ENCODE measurements around the gene NEO1. TPM values are rescaled to one million over a fixed set of nuclear protein-coding genes. Genes with fewer than 3 reads are reported as not detected.
A peak's percentile ranks its signal among the peaks of the same experiment; 100 is the strongest.

NEO1 gene
- total and polyA plus RNA-seq, 2 experiments from 2014 or later = 4.5 to 13.6 TPM

GRCh38 chr15:73050561-73051295 lies 1.5 kb upstream of the NEO1 start:
- in situ Hi-C loops (cut with MboI) = no loop called here
- Histone ChIP-seq H4K20me1 (ENCODE audit: insufficient read depth) (no peaks in the 10 kb centered on the region), H3K4me2 (ENCODE audit: unreplicated experiment) (peak overlapping the region; percentile 91), H3K9ac (no peak overlapping the region; the same call in 1 of the 2 replicates), H3F3A (ENCODE audit: insufficient read depth) (peaks cover 12% of the 10 kb centered on the region), H3K4me1 (ENCODE audit: insufficient read depth) (no peaks in the 10 kb centered on the region; the same call in 1 of the 2 replicates), H3K79me2 (ENCODE audit: insufficient read depth) (no peaks in the 10 kb centered on the region), H3K4me3 (peak overlapping the region; percentile 99), H3K27ac (no peak overlapping the region), H2AFZ (peak overlapping the region; percentile 98), H3K27me3 (replicated peaks; ENCODE audit: insufficient read depth) (peaks cover 11% of the 10 kb centered on the region; the same call in 1 of the 2 replicates), H3K36me3 (ENCODE audit: low read depth) (no peaks in the 10 kb centered on the region), H3K9me2 (ENCODE audit: insufficient read depth) (no peaks in the 10 kb centered on the region), H3K9me3 (ENCODE audit: low read depth) (no peaks in the 10 kb centered on the region)
- TF ChIP-seq EZH2phosphoT487 (IDR thresholded peaks at IDR 0.05; ENCODE audit: insufficient read depth, low read depth) = no peak
- peak; percentile 36 for TF ChIP-seq EZH2 (IDR thresholded peaks at IDR 0.05; ENCODE audit: insufficient read depth, poor library complexity, severe bottlenecking)
- 20 to 23% methylated on average over 10 of the region's 10 CpGs for WGBS, 2 experiments (ENCODE audit: low coverage in 1 of 2, low lambda C conversion rate in 2 of 2, missing lambda C conversion rate in 2 of 2)
- no peak for DNase-seq

DNA sequence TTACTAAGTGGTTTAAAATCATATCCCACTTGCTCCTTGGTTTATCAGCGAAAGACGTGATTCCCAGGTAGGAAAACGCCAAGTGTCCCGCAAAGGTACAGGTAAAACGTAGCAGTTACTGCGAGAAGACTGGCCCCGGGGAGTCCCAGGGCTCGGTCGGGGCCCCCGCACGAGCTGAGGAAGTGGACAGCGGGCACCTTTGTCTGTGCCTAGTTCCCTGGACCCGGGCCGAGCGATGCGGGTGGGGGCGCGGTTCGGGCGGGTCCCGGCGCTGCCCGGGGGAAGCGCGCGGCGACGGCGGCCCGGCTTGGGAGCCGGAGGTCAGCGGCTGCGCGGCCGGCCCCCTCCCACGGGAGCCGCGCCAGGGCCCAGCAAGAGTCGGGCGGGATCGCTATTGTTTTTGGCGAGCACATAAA lies 864 bp upstream of the NEO1 start:
- peak overlapping the region; percentile 99 for H3K4me3 ChIP-seq
- no peaks in the 10 kb centered on the region for H3K9me3 ChIP-seq (ENCODE audit: low read depth)
- H2AFZ ChIP-seq = peak overlapping the region; percentile 98
- no peak overlapping the region for H3K27ac ChIP-seq
- DNase-seq = no peak
- no peaks in the 10 kb centered on the region for H3K36me3 ChIP-seq (ENCODE audit: low read depth)
- peak overlapping the region; percentile 77 for H3K9ac ChIP-seq
- H3K4me2 ChIP-seq (ENCODE audit: unreplicated experiment) = peak overlapping the region; percentile 91
- in situ Hi-C loops (cut with MboI) = no loop called here
- H3K79me2 ChIP-seq (ENCODE audit: insufficient read depth) = no peaks in the 10 kb centered on the region
- WGBS, 2 experiments (ENCODE audit: low coverage in 1 of 2, low lambda C conversion rate in 2 of 2, missing lambda C conversion rate in 2 of 2) = 1 to 3% methylated on average over 31 to 42 of the region's 42 CpGs
- no peaks in the 10 kb centered on the region for H4K20me1 ChIP-seq (ENCODE audit: insufficient read depth)
- peaks cover 11% of the 10 kb centered on the region; the same call in 1 of the 2 replicates for H3K27me3 ChIP-seq (replicated peaks; ENCODE audit: insufficient read depth)
- H3K4me1 ChIP-seq (ENCODE audit: insufficient read depth) = no peaks in the 10 kb centered on the region; the same call in 1 of the 2 replicates
- H3K9me2 ChIP-seq (ENCODE audit: insufficient read depth) = no peaks in the 10 kb centered on the region
- H3F3A ChIP-seq (ENCODE audit: insufficient read depth) = peaks cover 12% of the 10 kb centered on the region
- TF ChIP-seq EZH2phosphoT487 (IDR thresholded peaks at IDR 0.05; ENCODE audit: insufficient read depth, low read depth) = no peak
- no peak for TF ChIP-seq EZH2 (IDR thresholded peaks at IDR 0.05; ENCODE audit: insufficient read depth, poor library complexity, severe bottlenecking)

GRCh38 chr15:73052653-73053397 lies 562 bp downstream of the NEO1 start:
- WGBS, 2 experiments (ENCODE audit: low coverage in 1 of 2, low lambda C conversion rate in 2 of 2, missing lambda C conversion rate in 2 of 2) = 2 to 3% methylated on average over 24 to 61 of the region's 61 CpGs
- Histone ChIP-seq H3K79me2 (ENCODE audit: insufficient read depth) (0 out of 2 replicates have a peak, but pooled peaks cover 8% of the 10 kb centered on the region), H3K36me3 (ENCODE audit: low read depth) (no peaks in the 10 kb centered on the region), H2AFZ (peak overlapping the region; percentile 88), H3K4me3 (peak overlapping the region; percentile 92), H3K9ac (peak overlapping the region; percentile 72), H3K27me3 (replicated peaks; ENCODE audit: insufficient read depth) (peaks cover 11% of the 10 kb centered on the region; the same call in 1 of the 2 replicates), H3K9me3 (ENCODE audit: low read depth) (no peaks in the 10 kb centered on the region), H3K4me1 (ENCODE audit: insufficient read depth) (no peaks in the 10 kb centered on the region; the same call in 1 of the 2 replicates), H3K9me2 (ENCODE audit: insufficient read depth) (no peaks in the 10 kb centered on the region), H3K4me2 (ENCODE audit: unreplicated experiment) (peak overlapping the region; percentile 86), H3F3A (ENCODE audit: insufficient read depth) (peaks cover 12% of the 10 kb centered on the region), H4K20me1 (ENCODE audit: insufficient read depth) (no peaks in the 10 kb centered on the region), H3K27ac (no peak overlapping the region)
- peak; percentile 65 for DNase-seq
- TF ChIP-seq EZH2 (IDR thresholded peaks at IDR 0.05; ENCODE audit: insufficient read depth, poor library complexity, severe bottlenecking) = no peak
- no peak for TF ChIP-seq EZH2phosphoT487 (IDR thresholded peaks at IDR 0.05; ENCODE audit: insufficient read depth, low read depth)
- in situ Hi-C loops (cut with MboI) = no loop called here

DNA sequence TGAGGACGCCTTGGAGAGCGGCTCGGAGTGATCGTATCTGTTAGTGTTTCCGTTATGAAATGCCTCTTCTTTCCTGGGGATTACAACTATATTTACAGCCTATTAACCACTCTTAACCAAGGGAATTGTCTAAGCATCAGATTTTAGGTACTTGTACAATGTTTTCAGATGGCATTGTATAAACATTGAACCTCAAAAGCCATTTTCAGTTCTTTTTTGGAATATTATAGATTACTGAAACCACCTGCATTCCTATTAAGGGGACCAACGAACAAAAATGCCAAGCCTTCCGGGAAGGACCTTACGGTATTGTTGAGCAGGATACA lies 1.1 kb downstream of the NEO1 start:
- H3K9me3 ChIP-seq (ENCODE audit: low read depth) = no peaks in the 10 kb centered on the region
- peaks cover 11% of the 10 kb centered on the region; the same call in 1 of the 2 replicates for H3K27me3 ChIP-seq (replicated peaks; ENCODE audit: insufficient read depth)
- H3K9me2 ChIP-seq (ENCODE audit: insufficient read depth) = no peaks in the 10 kb centered on the region
- TF ChIP-seq EZH2phosphoT487 (IDR thresholded peaks at IDR 0.05; ENCODE audit: insufficient read depth, low read depth) (no peak), EZH2 (IDR thresholded peaks at IDR 0.05; ENCODE audit: insufficient read depth, poor library complexity, severe bottlenecking) (no peak)
- no peaks in the 10 kb centered on the region for H3K36me3 ChIP-seq (ENCODE audit: low read depth)
- in situ Hi-C loops (cut with MboI) = no loop called here
- peak overlapping the region; percentile 88 for H2AFZ ChIP-seq
- no peak for DNase-seq
- no peaks in the 10 kb centered on the region for H4K20me1 ChIP-seq (ENCODE audit: insufficient read depth)
- WGBS, 2 experiments (ENCODE audit: low coverage in 1 of 2, low lambda C conversion rate in 2 of 2, missing lambda C conversion rate in 2 of 2) = 3 to 5% methylated on average over 8 of the region's 8 CpGs
- no peak overlapping the region for H3K27ac ChIP-seq
- H3K4me3 ChIP-seq = peak overlapping the region; percentile 92
- H3K4me2 ChIP-seq (ENCODE audit: unreplicated experiment) = peak overlapping the region; percentile 86
- H3F3A ChIP-seq (ENCODE audit: insufficient read depth) = peaks cover 12% of the 10 kb centered on the region
- H3K9ac ChIP-seq = peak overlapping the region; percentile 72
- H3K79me2 ChIP-seq (ENCODE audit: insufficient read depth) = 0 out of 2 replicates have a peak, but pooled peaks cover 8% of the 10 kb centered on the region
- H3K4me1 ChIP-seq (ENCODE audit: insufficient read depth) = no peaks in the 10 kb centered on the region; the same call in 1 of the 2 replicates
